ENCODE data around the gene ABHD8.

- TF ChIP-seq YY1 (IDR thresholded peaks at IDR 0.05; ENCODE audit: insufficient read depth, insufficient read length) (no peak), ZNF274 (IDR thresholded peaks at IDR 0.05; ENCODE audit: low read depth, low read length) (no peak), SUZ12 (IDR thresholded peaks at IDR 0.05; ENCODE audit: extremely low read depth, insufficient read depth, insufficient read length) (no peak)
These were observed 38.6 kb downstream of the ABHD8 start, which contains the start of gene USHBP1 for GRCh38 chr19:17264641-17264979.
